RPMI7951 (cell line): ENCODE measurements around the gene EEFSEC. TPM values are rescaled to one million over a fixed set of nuclear protein-coding genes. Genes with fewer than 3 reads are reported as not detected.
A peak's percentile ranks its signal among the peaks of the same experiment; 100 is the strongest.

ENCODE experiments used
- DNase-seq: peaks from one replicate; pipeline ENCODE4 v3.0.0-alpha.2; 2012; ENCODE audit warnings: low read depth
- total RNA-seq: library from RNA; depleted of rRNA; stranded (reverse); fragments of >200 nt; shearing (Covaris generic); gene quantifications from 2 replicates; pipeline ENCODE4 v1.2.3, GENCODE V29; 2014

Gene EEFSEC
- total RNA-seq, 1 experiment from 2014 or later: 11.1 TPM

GRCh38 chr3:128271536-128272332 lies 118.5 kb downstream of the EEFSEC start:
- DNase-seq: no peak

- DNase-seq: no peak
Observed at GRCh38 chr3:128273109-128273840, 120.0 kb downstream of the EEFSEC start.

- no peak for DNase-seq
Observed at GRCh38 chr3:128273841-128274573, 120.7 kb downstream of the EEFSEC start.

- DNase-seq: peak; percentile 98
Observed at GRCh38 chr3:128274837-128275236, 121.6 kb downstream of the EEFSEC start.

- peak; percentile 10 for DNase-seq
Observed at GRCh38 chr3:128275316-128276145, 122.2 kb downstream of the EEFSEC start.

GRCh38 chr3:128276146-128276435 lies 122.8 kb downstream of the EEFSEC start:
- DNase-seq: no peak

GRCh38 chr3:128276577-128277183 lies 123.4 kb downstream of the EEFSEC start:
- no peak for DNase-seq

GRCh38 chr3:128277378-128278069 lies 124.2 kb downstream of the EEFSEC start:
- DNase-seq: no peak

GRCh38 chr3:128278130-128278529 lies 124.8 kb downstream of the EEFSEC start:
- peak; percentile 24 for DNase-seq

GRCh38 chr3:128278761-128279600 lies 125.7 kb downstream of the EEFSEC start:
- peak; percentile 98 for DNase-seq

GRCh38 chr3:128279601-128279880 lies 126.3 kb downstream of the EEFSEC start:
- peak; percentile 71 for DNase-seq

GRCh38 chr3:128280481-128281052 lies 127.3 kb downstream of the EEFSEC start:
- DNase-seq: no peak

GRCh38 chr3:128281056-128281455 lies 127.8 kb downstream of the EEFSEC start:
- DNase-seq: no peak

GRCh38 chr3:128281461-128282367 lies 128.4 kb downstream of the EEFSEC start:
- no peak for DNase-seq

GRCh38 chr3:128282380-128283196 lies 129.3 kb downstream of the EEFSEC start:
- DNase-seq: no peak

- DNase-seq: no peak
Observed at GRCh38 chr3:128283421-128283820, 130.1 kb downstream of the EEFSEC start.
